H9 (cell line): Measurements from ENCODE around the gene NCCRP1. TPM values are rescaled to one million over a fixed set of nuclear protein-coding genes. Genes with fewer than 3 reads are reported as not detected.

ENCODE experiments used
- DNase-seq: peaks from one replicate; pipeline ENCODE4 v3.0.0-alpha.2; 2017
- H2AFZ ChIP-seq: one replicate; pipeline ENCODE4 v1.6.1; 2013; ENCODE audit warnings: mild to moderate bottlenecking, low read length, control low read depth, moderate library complexity
- H2AK5ac ChIP-seq: 2 replicates; pipeline ENCODE4 v1.6.1; 2013; ENCODE audit warnings: low read length, control low read depth, mixed read lengths; ENCODE audit not compliant: insufficient read length
- H2BK120ac ChIP-seq: one replicate; pipeline ENCODE4 v1.6.1; 2013; ENCODE audit warnings: low read depth, mild to moderate bottlenecking, low read length, control low read depth, inconsistent platforms; ENCODE audit not compliant: poor library complexity, severe bottlenecking
- H2BK12ac ChIP-seq: 2 replicates; pipeline ENCODE4 v1.6.1; 2013; ENCODE audit warnings: low read length, control low read depth, mixed read lengths, low read depth; ENCODE audit not compliant: insufficient read length
- H2BK15ac ChIP-seq: 2 replicates; pipeline ENCODE4 v1.6.1; 2013; ENCODE audit warnings: low read depth, low read length, control low read depth
- H2BK20ac ChIP-seq: one replicate; pipeline ENCODE4 v1.6.1; 2013; ENCODE audit warnings: low read depth, mild to moderate bottlenecking, low read length, control low read depth, inconsistent platforms; ENCODE audit not compliant: poor library complexity, severe bottlenecking
- H2BK5ac ChIP-seq: 2 replicates; pipeline ENCODE4 v1.6.1; 2013; ENCODE audit warnings: low read length, control low read depth, mixed read lengths; ENCODE audit not compliant: insufficient read length
- H3K14ac ChIP-seq: 2 replicates; pipeline ENCODE4 v1.6.1; 2013; ENCODE audit warnings: low read length, control low read depth; ENCODE audit not compliant: insufficient read depth
- H3K18ac ChIP-seq: 2 replicates; pipeline ENCODE4 v1.6.1; 2013; ENCODE audit warnings: low read depth, mild to moderate bottlenecking, mixed read lengths, low read length, control low read depth; ENCODE audit not compliant: insufficient read length
- H3K23ac ChIP-seq: 2 replicates; pipeline ENCODE4 v1.6.1; 2013; ENCODE audit warnings: low read length, control low read depth, mixed read lengths, low read depth; ENCODE audit not compliant: insufficient read length
- H3K23me2 ChIP-seq: 2 replicates; pipeline ENCODE4 v1.6.1; 2013; ENCODE audit warnings: low read depth, mild to moderate bottlenecking, mixed read lengths, low read length, control low read depth; ENCODE audit not compliant: insufficient read length, poor library complexity, severe bottlenecking
- H3K27ac ChIP-seq: 2 replicates; pipeline ENCODE4 v1.5.1; 2013; ENCODE audit warnings: low read length, control low read depth, mixed read lengths, low read depth; ENCODE audit not compliant: insufficient read length
- H3K27me3 ChIP-seq: 2 replicates; pipeline ENCODE4 v1.6.1; 2013; ENCODE audit warnings: low read length, control low read depth, inconsistent platforms; ENCODE audit not compliant: insufficient read depth
- H3K4ac ChIP-seq: 2 replicates; pipeline ENCODE4 v1.6.1; 2013; ENCODE audit warnings: low read depth, mild to moderate bottlenecking, control low read depth, inconsistent platforms, low read length, moderate library complexity
- H3K4me1 ChIP-seq: 2 replicates; pipeline ENCODE4 v1.6.1; 2013; ENCODE audit warnings: low read length, control low read depth, inconsistent platforms; ENCODE audit not compliant: insufficient read depth
- H3K4me2 ChIP-seq: 2 replicates; pipeline ENCODE4 v1.6.1; 2013; ENCODE audit warnings: low read length, control low read depth, mixed read lengths; ENCODE audit not compliant: insufficient read length, insufficient read depth
- H3K56ac ChIP-seq: 2 replicates; pipeline ENCODE4 v1.6.1; 2013; ENCODE audit warnings: low read depth, mild to moderate bottlenecking, mixed read lengths, low read length, control low read depth; ENCODE audit not compliant: insufficient read length
- H3K79me1 ChIP-seq: 2 replicates; pipeline ENCODE4 v1.6.1; 2013; ENCODE audit warnings: low read depth, mild to moderate bottlenecking, moderate library complexity, low read length, control low read depth, inconsistent platforms; ENCODE audit not compliant: insufficient read depth, poor library complexity, severe bottlenecking
- H3K79me2 ChIP-seq: 2 replicates; pipeline ENCODE4 v1.6.1; 2013; ENCODE audit warnings: low read length, control low read depth, inconsistent platforms; ENCODE audit not compliant: insufficient read depth
- H3K9ac ChIP-seq: 2 replicates; pipeline ENCODE4 v1.6.1; 2013; ENCODE audit warnings: low read length, control low read depth, mixed read lengths; ENCODE audit not compliant: insufficient read length; ENCODE audit errors: extremely low read depth
- H3K9me3 ChIP-seq: one replicate; pipeline ENCODE4 v1.6.1; 2013; ENCODE audit warnings: low read depth, low read length, inconsistent platforms; ENCODE audit not compliant: control insufficient read depth
- H3T11ph ChIP-seq: one replicate; pipeline ENCODE4 v1.6.1; 2013; ENCODE audit warnings: mild to moderate bottlenecking, low read length, control low read depth, inconsistent platforms
- H4K20me1 ChIP-seq: one replicate; pipeline ENCODE4 v1.6.1; 2013; ENCODE audit not compliant: control insufficient read depth, insufficient read length, insufficient read depth
- H4K5ac ChIP-seq: 2 replicates; pipeline ENCODE4 v1.6.1; 2013; ENCODE audit warnings: low read depth, mild to moderate bottlenecking, mixed read lengths, low read length, control low read depth; ENCODE audit not compliant: insufficient read length
- H4K8ac ChIP-seq: replicated peaks from 2 replicates; pipeline ENCODE4 v1.6.1; 2013; ENCODE audit warnings: low read length, control low read depth, mixed read lengths, low read depth; ENCODE audit not compliant: insufficient read length
- H4K91ac ChIP-seq: 2 replicates; pipeline ENCODE4 v1.6.1; 2013; ENCODE audit warnings: low read depth, mild to moderate bottlenecking, moderate library complexity, mixed read lengths, low read length, control low read depth; ENCODE audit not compliant: insufficient read length
- H3K27ac Mint-ChIP-seq, 3 experiments: 2 replicates in 2 of 3; 3 replicates in 1 of 3; pipeline ENCODE4 v1.8.0; 2020 to 2021; ENCODE audit warnings: mixed read lengths in 3 of 3, mild to moderate bottlenecking in 1 of 3, moderate library complexity in 1 of 3
- H3K27me3 Mint-ChIP-seq: 2 replicates; pipeline ENCODE4 v1.8.0; 2021; ENCODE audit warnings: low read depth, mild to moderate bottlenecking, moderate library complexity, mixed read lengths
- H3K36me3 Mint-ChIP-seq, 3 experiments: 2 replicates in 2 of 3; 3 replicates in 1 of 3; pipeline ENCODE4 v1.8.0; 2020 to 2021; ENCODE audit warnings: low read depth in 3 of 3, mixed read lengths in 3 of 3; ENCODE audit not compliant: insufficient read depth in 1 of 3
- H3K4me1 Mint-ChIP-seq, 2 experiments: 2 replicates each; pipeline ENCODE4 v1.8.0; 2020; ENCODE audit warnings: mixed read lengths in 2 of 2
- H3K4me3 Mint-ChIP-seq, 2 experiments: 2 replicates in 1 of 2; 3 replicates in 1 of 2; pipeline ENCODE4 v1.8.0; 2020 to 2021; ENCODE audit warnings: mild to moderate bottlenecking in 2 of 2, mixed read lengths in 2 of 2, moderate library complexity in 1 of 2
- H3K9me3 Mint-ChIP-seq, 2 experiments: 2 replicates in 1 of 2; 3 replicates in 1 of 2; pipeline ENCODE4 v1.8.0; 2020; ENCODE audit warnings: mild to moderate bottlenecking in 2 of 2, mixed read lengths in 2 of 2, moderate library complexity in 1 of 2
- CTCF ChIP-seq: fragments of 200-600 bp; sonication (generic); conservative IDR thresholded peaks from 3 replicates; pipeline ENCODE4 v1.8.0; 2021; ENCODE audit warnings: antibody characterized with exemption, mild to moderate bottlenecking
- WGBS: extraction: QIAGEN DNeasy Blood & Tissue Kit; methylation state at CpG from one replicate; pipeline ENCODE4 v1.1.7; 2013; ENCODE audit warnings: missing lambda C conversion rate, low lambda C conversion rate, mixed read lengths; ENCODE audit not compliant: insufficient read length; ENCODE audit errors: extremely low coverage; 5-methylcytosine and 5-hydroxymethylcytosine counted together
- total RNA-seq: library from RNA; stranded (reverse); gene quantifications from 2 replicates; pipeline ENCODE4 v1.2.1, GENCODE V29; 2021

The NCCRP1 gene
- total RNA-seq, 1 experiment from 2014 or later, result 1.9 TPM

GRCh38 chr19:39206122-39206521 is 9.4 kb downstream of the NCCRP1 start:
- Histone ChIP-seq H2BK12ac (no peak overlapping the region), H2AFZ (no peak overlapping the region), H3K9me3 (no peaks in the 10 kb centered on the region), H2AK5ac (no peak overlapping the region), H3K79me1 (no peaks in the 10 kb centered on the region), H3K27ac (no peak overlapping the region), H3K27me3 (no peaks in the 10 kb centered on the region), H3K4me2 (no peak overlapping the region), H3K79me2 (no peaks in the 10 kb centered on the region), H3K23me2 (no peaks in the 10 kb centered on the region), H2BK120ac (no peak overlapping the region), H4K91ac (no peak overlapping the region), H2BK20ac (no peak overlapping the region), H3K18ac (no peak overlapping the region), H3K4me1 (no peaks in the 10 kb centered on the region), H4K8ac (no peak overlapping the region), H4K20me1 (no peaks in the 10 kb centered on the region), H2BK5ac (no peak overlapping the region), H3K23ac (no peak overlapping the region), H3K14ac (no peak overlapping the region), H2BK15ac (no peak overlapping the region), H4K5ac (no peak overlapping the region), H3K9ac (no peak overlapping the region), H3T11ph (no peak overlapping the region), H3K4ac (no peak overlapping the region), H3K56ac (no peak overlapping the region)
- Mint-ChIP-seq H3K4me1 (peaks cover 4 to 13% of the 10 kb centered on the region in 2 experiments), H3K4me3 (no peak overlapping the region), H3K27me3 (peaks cover 21% of the 10 kb centered on the region), H3K9me3 (no peaks in the 10 kb centered on the region; a peak in 1 of 5 replicates), H3K27ac (no peak overlapping the region), H3K36me3 (no peaks in the 10 kb centered on the region)
- TF ChIP-seq CTCF, result no peak
- no CpG with 5 or more reads among the region's 6 CpGs for WGBS
- DNase-seq, result no peak
